Kidney (tissue), 14 donors: Measurements from ENCODE around the gene MTX1. TPM values are rescaled to one million over a fixed set of nuclear protein-coding genes. Genes with fewer than 3 reads are reported as not detected.
"Not testable (repeated sequence)": the region's sequence is repeated elsewhere in the genome, so short reads cannot be mapped to it uniquely, and the experiment has no call there.

Experiments used
- DNase-seq, 5 donors: peaks; one replicate each; pipeline ENCODE4 v3.0.0-alpha.2; 2013 to 2020
- FAIRE-seq: peaks from 2 replicates; lab custom pipeline; 2012; peaks lifted over from hg19 to GRCh38; lab: Jason Lieb, UNC
- H3K27ac ChIP-seq, 2 donors: one replicate each; pipeline ENCODE4 v1.7.0; 2013; ENCODE audit warnings: low read depth in 2 of 2, low read length in 2 of 2, inconsistent platforms in 1 of 2
- H3K27me3 ChIP-seq: one replicate; pipeline ENCODE4 v1.7.1; 2013; ENCODE audit warnings: low read length, inconsistent platforms; ENCODE audit not compliant: control insufficient read depth, insufficient read depth
- H3K36me3 ChIP-seq, 3 donors: one replicate each; pipeline versions ENCODE4 v1.7.0 to v1.7.1; 2013; ENCODE audit warnings: low read length in 3 of 3, control low read depth in 1 of 3, inconsistent platforms in 1 of 3; ENCODE audit not compliant: insufficient read depth in 3 of 3, control insufficient read depth in 2 of 3
- H3K4me1 ChIP-seq, 3 donors: one replicate each; pipeline versions ENCODE4 v1.7.0 to v1.7.1; 2013; ENCODE audit warnings: low read length in 3 of 3, inconsistent platforms in 1 of 3, low read depth in 1 of 3; ENCODE audit not compliant: control insufficient read depth in 2 of 3, insufficient read depth in 2 of 3
- H3K4me3 ChIP-seq, 3 donors: one replicate each; pipeline versions ENCODE4 v1.7.0 to v1.8.1; 2013; ENCODE audit warnings: low read length in 3 of 3, control low read depth in 1 of 3, inconsistent platforms in 1 of 3
- H3K9ac ChIP-seq, 3 donors: one replicate each; pipeline versions ENCODE4 v1.7.0 to v1.7.1; 2013; ENCODE audit warnings: low read length in 3 of 3, control low read depth in 1 of 3, inconsistent platforms in 1 of 3
- H3K9me3 ChIP-seq, 3 donors: one replicate each; pipeline versions ENCODE4 v1.7.0 to v1.7.1; 2013; ENCODE audit warnings: low read length in 3 of 3, control low read depth in 1 of 3, inconsistent platforms in 1 of 3; ENCODE audit not compliant: control insufficient read depth in 2 of 3, insufficient read depth in 1 of 3
- CTCF ChIP-seq: IDR thresholded peaks from 3 replicates; pipeline ENCODE4 v1.5.1; 2012; ENCODE audit warnings: mild to moderate bottlenecking, moderate library complexity, borderline replicate concordance; ENCODE audit not compliant: insufficient read depth; ENCODE audit errors: extremely low read depth
- intact Hi-C: fragments of 100-400 bp; cut with DNase I; formaldehyde crosslinking; loops from one replicate; pipeline ENCODE4 v1.11.1; 2022
- polyA plus RNA-seq: library from polyadenylated mRNA; stranded (reverse); fragments of 350-450 nt; fragmentation: Illumina TruSeq; extraction: RNeasy Lipid Tissue Mini Kit (QIAGEN cat#74804); gene quantifications from one replicate; pipeline ENCODE4 v1.2.3, GENCODE V29; 2014; ENCODE audit warnings: low read depth, low replicate concordance; ENCODE audit not compliant: insufficient read depth
- total RNA-seq: library from RNA; stranded (reverse); fragmentation: NEBNext Ultra II Directional; extraction: Animal tissue kit (Norgen Biotek cat#: 25700); gene quantifications from one replicate; pipeline ENCODE4 v1.2.1, GENCODE V29; 2021
- donor health status: control.
- donor health status: control.
- donor health status: control.
- donor health status: control.
- donor health status: control.
- donor health status: DM: yes; HTN: yes; CAD: no.
- donor health status: Normal renal cell carcinoma (clear cell type).

The MTX1 gene
- total and polyA plus RNA-seq, 2 donors from 2014 or later = 38.8 to 86.9 TPM

- Histone ChIP-seq H3K27me3 (no peaks in the 10 kb centered on the region), H3K36me3 (no peaks in the 10 kb centered on the region), H3K4me3 (no peak overlapping the region), H3K27ac (no peak overlapping the region), H3K9ac (no peak overlapping the region), H3K9me3 (no peaks in the 10 kb centered on the region), H3K4me1 (peaks cover 3 to 12% (median 7%) of the 10 kb centered on the region in 3 donors)
- FAIRE-seq = no peak
- TF ChIP-seq CTCF = no peak
- DNase-seq = no peak
- intact Hi-C loops = loop anchor here (10.0 kb wide), 1 partner anchor 48 kb away; the partner anchor contains the start of genes KRTCAP2 and TRIM46
Observed at GRCh38 chr1:155223047-155223446, 14.6 kb downstream of the MTX1 start.

GRCh38 chr1:155225404-155225759 is 16.9 kb downstream of the MTX1 start:
- H3K36me3 ChIP-seq, DNase-seq, H3K9me3 ChIP-seq, H3K9ac ChIP-seq, H3K4me3 ChIP-seq, H3K27me3 ChIP-seq, FAIRE-seq: not testable (repeated sequence)
- Histone ChIP-seq H3K27ac (peak overlapping the region in 1 of 2 donors; percentile 53), H3K4me1 (peaks cover 0 to 12% (median 3%) of the 10 kb centered on the region in 3 donors)
- intact Hi-C loops = loop anchor here (10.0 kb wide), 1 partner anchor 51 kb away; the partner anchor contains the start of genes KRTCAP2 and TRIM46

- Histone ChIP-seq H3K27me3 (no peaks in the 10 kb centered on the region), H3K9ac (peak overlapping the region; percentile 44 to 77 (median 77)), H3K27ac (peak overlapping the region; percentile 82 to 89), H3K36me3 (no peaks in the 10 kb centered on the region), H3K4me1 (peaks cover 0 to 12% (median 3%) of the 10 kb centered on the region in 3 donors), H3K4me3 (peak overlapping the region; percentile 69 to 88 (median 80)), H3K9me3 (no peaks in the 10 kb centered on the region)
- intact Hi-C loops = loop anchor here (10.0 kb wide), 1 partner anchor 52 kb away; the partner anchor contains the start of genes KRTCAP2 and TRIM46
- no peak for FAIRE-seq
- DNase-seq = peak; percentile 85 to 93 (median 90)
- peak; percentile 61 for TF ChIP-seq CTCF
Observed at GRCh38 chr1:155226188-155226909, 17.9 kb downstream of the MTX1 start.

- DNase-seq (peak; percentile 70 to 88 (median 81)), FAIRE-seq (no peak)
- H3K36me3 ChIP-seq = no peaks in the 10 kb centered on the region
- H3K9ac ChIP-seq = peak overlapping the region; percentile 44 to 77 (median 77)
- H3K4me3 ChIP-seq = peak overlapping the region; percentile 69 to 88 (median 80)
- intact Hi-C loops = loop anchor here (10.0 kb wide), 1 partner anchor 52 kb away; the partner anchor contains the start of genes KRTCAP2 and TRIM46
- H3K27me3 ChIP-seq = no peaks in the 10 kb centered on the region
- no peak for TF ChIP-seq CTCF
- H3K9me3 ChIP-seq = no peaks in the 10 kb centered on the region
- peaks cover 0 to 12% (median 3%) of the 10 kb centered on the region in 3 donors for H3K4me1 ChIP-seq
- peak overlapping the region; percentile 82 to 89 for H3K27ac ChIP-seq
Observed at GRCh38 chr1:155226910-155227260, 18.4 kb downstream of the MTX1 start.
